IMR-90 (cell line): ENCODE measurements around the gene MAPKAP1. TPM values are rescaled to one million over a fixed set of nuclear protein-coding genes. Genes with fewer than 3 reads are reported as not detected.

Experiments
- ATAC-seq: fragments of 200-7000 bp; cut with Tn5 transposase; 2 replicates; pipeline ENCODE4 v1.9.1; 2020; ENCODE audit warnings: low read depth, mild to moderate bottlenecking, moderate library complexity
- BruUV-seq: library from RNA; stranded (reverse); fragments of 400-500 nt; replicated peaks from 2 replicates; lab custom pipeline; 2021; lab: Mats Ljungman, UMichigan
- CTCF ChIA-PET: fragments of 300-600 bp; formaldehyde crosslinking; extraction: SDS; loops from one replicate; lab custom pipeline; 2021; ENCODE audit warnings: antibody characterized with exemption; lab: Yijun Ruan, JAX
- POLR2A ChIA-PET: fragments of 300-600 bp; sonication (Branson Sonifier 250); formaldehyde crosslinking; loops from one replicate; lab custom pipeline; 2022; ENCODE audit warnings: antibody characterized with exemption; ENCODE audit not compliant: unreplicated experiment; lab: Charles Lee
- DNase-seq: peaks from one replicate; pipeline ENCODE4 v3.0.0; 2013
- H2AFZ ChIP-seq: replicated peaks from 2 replicates; pipeline ENCODE3; 2013; ENCODE audit warnings: low read length, mild to moderate bottlenecking; ENCODE audit not compliant: poor library complexity
- H2AK5ac ChIP-seq: 2 replicates; pipeline ENCODE4 v1.6.1; 2013; ENCODE audit warnings: low read depth, low read length, inconsistent platforms
- H2AK9ac ChIP-seq: replicated peaks from 2 replicates; pipeline ENCODE3; 2013; ENCODE audit warnings: mild to moderate bottlenecking, low read depth, low read length, moderate library complexity; ENCODE audit not compliant: poor library complexity
- H2BK120ac ChIP-seq: 2 replicates; pipeline ENCODE4 v1.6.1; 2013; ENCODE audit warnings: low read depth, low read length, inconsistent platforms
- H2BK15ac ChIP-seq: 3 replicates; pipeline ENCODE4 v1.6.1; 2013; ENCODE audit warnings: low read depth, low read length, inconsistent platforms
- H2BK20ac ChIP-seq: 2 replicates; pipeline ENCODE4 v1.6.1; 2013; ENCODE audit warnings: low read depth, mild to moderate bottlenecking, inconsistent platforms, low read length, moderate library complexity
- H2BK5ac ChIP-seq: 2 replicates; pipeline ENCODE4 v1.6.1; 2013; ENCODE audit warnings: mild to moderate bottlenecking, low read depth, low read length, inconsistent platforms; ENCODE audit not compliant: poor library complexity, severe bottlenecking
- H3K14ac ChIP-seq: replicated peaks from 2 replicates; pipeline ENCODE4 v1.6.1; 2013; ENCODE audit warnings: low read depth, low read length, inconsistent platforms
- H3K18ac ChIP-seq: 2 replicates; pipeline ENCODE4 v1.6.1; 2013; ENCODE audit warnings: low read depth, low read length, control low read depth
- H3K23ac ChIP-seq: 2 replicates; pipeline ENCODE4 v1.6.1; 2013; ENCODE audit warnings: low read depth, low read length, inconsistent platforms
- H3K27ac ChIP-seq: 2 replicates; pipeline ENCODE4 v1.5.1; 2013; ENCODE audit warnings: mild to moderate bottlenecking, control low read depth, low read length; ENCODE audit not compliant: insufficient read depth
- H3K27me3 ChIP-seq: 2 replicates; pipeline ENCODE4 v1.6.1; 2013; ENCODE audit warnings: low read length; ENCODE audit not compliant: control insufficient read depth, insufficient read depth
- H3K36me3 ChIP-seq: 2 replicates; pipeline ENCODE4 v1.6.1; 2013; ENCODE audit warnings: low read length, mixed read lengths; ENCODE audit not compliant: control insufficient read depth, insufficient read depth
- H3K4ac ChIP-seq: 2 replicates; pipeline ENCODE4 v1.6.1; 2013; ENCODE audit warnings: low read depth, low read length, inconsistent platforms
- H3K4me1 ChIP-seq: 2 replicates; pipeline ENCODE4 v1.6.1; 2013; ENCODE audit warnings: low read length, mixed read lengths; ENCODE audit not compliant: control insufficient read depth, insufficient read depth
- H3K4me2 ChIP-seq: 2 replicates; pipeline ENCODE4 v1.6.1; 2013; ENCODE audit warnings: low read depth, mild to moderate bottlenecking, control low read depth, low read length, moderate library complexity
- H3K4me3 ChIP-seq: 2 replicates; pipeline ENCODE4 v1.5.1; 2013; ENCODE audit warnings: low read depth, mild to moderate bottlenecking, control low read depth, low read length, moderate library complexity; ENCODE audit not compliant: insufficient read depth
- H3K56ac ChIP-seq: 2 replicates; pipeline ENCODE4 v1.6.1; 2013; ENCODE audit warnings: low read length, inconsistent platforms; ENCODE audit not compliant: insufficient read depth; ENCODE audit errors: extremely low read depth
- H3K79me1 ChIP-seq, 2 experiments: 2 replicates each; pipeline ENCODE4 v1.6.1; 2013; ENCODE audit warnings: low read length in 2 of 2, inconsistent platforms in 1 of 2, low read depth in 1 of 2
- H3K9ac ChIP-seq: 2 replicates; pipeline ENCODE4 v1.6.1; 2013; ENCODE audit warnings: low read depth, low read length, control low read depth
- H3K9me1 ChIP-seq: 2 replicates; pipeline ENCODE4 v1.6.1; 2013; ENCODE audit warnings: low read length, inconsistent platforms; ENCODE audit not compliant: insufficient read depth
- H3K9me3 ChIP-seq: 2 replicates; pipeline ENCODE4 v1.6.1; 2013; ENCODE audit warnings: low read length; ENCODE audit not compliant: control insufficient read depth, insufficient read depth
- H4K20me1 ChIP-seq: 2 replicates; pipeline ENCODE4 v1.6.1; 2013; ENCODE audit warnings: low read length, inconsistent platforms; ENCODE audit not compliant: insufficient read depth
- H4K5ac ChIP-seq: 2 replicates; pipeline ENCODE4 v1.6.1; 2013; ENCODE audit warnings: mild to moderate bottlenecking, low read depth, low read length, control low read depth
- H4K8ac ChIP-seq, 2 experiments: 2 replicates each; pipeline ENCODE4 v1.6.1; 2013; ENCODE audit warnings: low read depth in 2 of 2, low read length in 2 of 2, control low read depth in 1 of 2, inconsistent platforms in 1 of 2
- H4K91ac ChIP-seq: 2 replicates; pipeline ENCODE4 v1.6.1; 2013; ENCODE audit warnings: low read depth, low read length, inconsistent platforms; ENCODE audit not compliant: insufficient read depth
- CHD1 ChIP-seq: IDR thresholded peaks from 2 replicates; pipeline ENCODE4 v1.6.1; 2012; ENCODE audit warnings: low read depth, low read length, improper control_type of control experiment
- FOS ChIP-seq: fragments of 150-350 bp; IDR thresholded peaks from 2 replicates; pipeline ENCODE4 v1.6.1; 2016; ENCODE audit warnings: low read depth, low read length
- MAFK ChIP-seq: IDR thresholded peaks from 2 replicates; pipeline ENCODE4 v1.6.1; 2012; ENCODE audit warnings: low read depth, low read length, improper control_type of control experiment
- NFE2L2 ChIP-seq: fragments of 150-350 bp; IDR thresholded peaks from 2 replicates; pipeline ENCODE4 v1.6.1; 2016; ENCODE audit warnings: low read depth, mild to moderate bottlenecking, low read length
- POLR2A ChIP-seq: IDR thresholded peaks from 2 replicates; pipeline ENCODE4 v1.6.1; 2012; ENCODE audit warnings: mild to moderate bottlenecking, low read depth, low read length
- RAD21 ChIP-seq: IDR thresholded peaks from 2 replicates; pipeline ENCODE4 v1.6.1; 2012; ENCODE audit warnings: low read length, improper control_type of control experiment
- RCOR1 ChIP-seq: IDR thresholded peaks from 2 replicates; pipeline ENCODE4 v1.6.1; 2012; ENCODE audit warnings: mild to moderate bottlenecking, low read length, improper control_type of control experiment; ENCODE audit not compliant: insufficient replicate concordance
- USF2 ChIP-seq: fragments of 150-350 bp; IDR thresholded peaks from 2 replicates; pipeline ENCODE4 v1.6.1; 2017; ENCODE audit warnings: mild to moderate bottlenecking, antibody characterized with exemption, low read length, low read depth
- WGBS, 2 experiments: methylation state at CpG; one replicate each; pipeline versions ENCODE4 v1.1.5 to v1.1.7; 2013; ENCODE audit warnings: missing lambda C conversion rate in 2 of 2; ENCODE audit not compliant: insufficient read length in 1 of 2; ENCODE audit errors: extremely low coverage in 2 of 2; 5-methylcytosine and 5-hydroxymethylcytosine counted together
- dilution Hi-C: fragments of 300-500 bp; cut with HindIII; formaldehyde crosslinking; loops from one replicate; pipeline ENCODE4 v1.14.3; 2018; ENCODE audit warnings: low sequenced_read_pairs; ENCODE audit not compliant: unreplicated experiment
- in situ Hi-C: fragments of 300-500 bp; cut with MboI; formaldehyde crosslinking; loops from 3 replicates; pipeline ENCODE4 v1.14.3; 2019; ENCODE audit warnings: low sequenced_read_pairs, inconsistent platforms, mixed read lengths
- intact Hi-C: fragments of 100-400 bp; cut with micrococcal nuclease; formaldehyde crosslinking; loops from 2 replicates; pipeline ENCODE4 v1.10.0; 2022
- polyA plus RNA-seq, 3 experiments: library from polyadenylated mRNA; depleted of rRNA; stranded (reverse); fragments of >200 nt; gene quantifications; 2 replicates each; pipeline ENCODE4 v1.2.3, GENCODE V29; 2012; ENCODE audit warnings: low replicate concordance in 1 of 3
- total RNA-seq: library from RNA; depleted of rRNA; stranded (reverse); fragments of >200 nt; gene quantifications from 2 replicates; pipeline ENCODE4 v1.2.3, GENCODE V29; 2012

MAPKAP1 gene
- total and polyA plus RNA-seq, 2 of the 4 experiments (the other 2 are of a cell fraction) = 87.2 to 158 TPM

GRCh38 chr9:125586172-125586511 is 120.9 kb downstream of the MAPKAP1 start:
- no TSS peak for BruUV-seq
- Histone ChIP-seq H2BK15ac (no peak overlapping the region), H3K4me2 (no peak overlapping the region), H2AK9ac (no peak overlapping the region), H2AK5ac (no peak overlapping the region), H4K5ac (no peak overlapping the region), H2AFZ (no peak overlapping the region), H3K56ac (no peak overlapping the region), H2BK20ac (no peak overlapping the region), H4K8ac (no peak overlapping the region), H3K4ac (no peak overlapping the region), H2BK120ac (no peak overlapping the region), H4K91ac (no peak overlapping the region), H3K9ac (no peak overlapping the region), H3K79me1 (peaks cover 29 to 58% of the 10 kb centered on the region in 2 experiments), H2BK5ac (no peak overlapping the region), H3K23ac (no peak overlapping the region), H4K20me1 (peaks cover 33% of the 10 kb centered on the region), H3K4me1 (peaks cover 2% of the 10 kb centered on the region), H3K4me3 (no peak overlapping the region), H3K36me3 (peaks cover 9% of the 10 kb centered on the region), H3K9me1 (peaks cover 17% of the 10 kb centered on the region), H3K27ac (no peak overlapping the region), H3K18ac (no peak overlapping the region), H3K14ac (no peak overlapping the region), H3K27me3 (no peaks in the 10 kb centered on the region), H3K9me3 (no peaks in the 10 kb centered on the region)
- intact Hi-C loops (no loop called here), in situ Hi-C loops (no loop called here), dilution Hi-C loops (no loop called here)
- no peak for DNase-seq
- TF ChIP-seq RAD21 (no peak), USF2 (no peak), RCOR1 (no peak), CHD1 (no peak), NFE2L2 (no peak), FOS (no peak), MAFK (no peak), POLR2A (no peak)
- 80% methylated on average over 2 of the region's 3 CpGs; no CpG with 5 or more reads in 1 of the 2 experiments for WGBS, 2 experiments
- POLR2A ChIA-PET = no interaction called here
- ATAC-seq = no peak
- CTCF ChIA-PET = no interaction called here
